GM19463 (cell line): Measurements from ENCODE around the gene FCGR2B.
A peak's percentile ranks its signal among the peaks of the same experiment; 100 is the strongest.
"Not testable (repeated sequence)": the region's sequence is repeated elsewhere in the genome, so short reads cannot be mapped to it uniquely, and the experiment has no call there.

Source experiments
- ATAC-seq: cut with Tn5 transposase; IDR thresholded peaks from one replicate; pipeline ENCODE4 v1.9.1; 2021; ENCODE audit warnings: mild to moderate bottlenecking, moderate library complexity; ENCODE audit not compliant: unreplicated experiment

FCGR2B gene

GRCh38 chr1:161662684-161663339, at the start of gene FCGR2B:
Gene FCGR2B, plus strand, starts transcription at chr1:161663143. Its CDS starts 99 bp downstream, at chr1:161663242.
- peak; percentile 55 for ATAC-seq

GRCh38 chr1:161616417-161616816, 46.5 kb upstream of the FCGR2B start:
- not testable (repeated sequence) for ATAC-seq

DNA sequence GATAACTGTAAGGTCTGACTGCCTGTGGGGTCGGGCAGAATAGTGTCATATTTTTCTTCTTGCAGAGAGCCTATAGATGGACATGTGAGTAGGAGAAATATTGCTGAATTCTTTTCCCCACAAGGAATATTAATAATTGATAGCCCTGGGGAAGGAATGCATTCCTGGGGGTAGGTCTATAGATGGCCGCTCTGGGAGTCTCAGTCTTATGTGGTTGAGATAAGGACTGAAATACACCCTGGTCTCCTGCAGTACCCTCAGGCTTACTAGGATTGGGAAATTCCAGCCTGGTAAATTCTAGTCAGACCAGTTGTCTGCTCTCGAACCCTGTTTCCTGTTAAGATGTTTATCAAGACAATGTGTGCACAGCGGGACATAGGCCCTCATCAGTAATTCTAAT, 44.4 kb upstream of the FCGR2B start:
- not testable (repeated sequence) for ATAC-seq

DNA sequence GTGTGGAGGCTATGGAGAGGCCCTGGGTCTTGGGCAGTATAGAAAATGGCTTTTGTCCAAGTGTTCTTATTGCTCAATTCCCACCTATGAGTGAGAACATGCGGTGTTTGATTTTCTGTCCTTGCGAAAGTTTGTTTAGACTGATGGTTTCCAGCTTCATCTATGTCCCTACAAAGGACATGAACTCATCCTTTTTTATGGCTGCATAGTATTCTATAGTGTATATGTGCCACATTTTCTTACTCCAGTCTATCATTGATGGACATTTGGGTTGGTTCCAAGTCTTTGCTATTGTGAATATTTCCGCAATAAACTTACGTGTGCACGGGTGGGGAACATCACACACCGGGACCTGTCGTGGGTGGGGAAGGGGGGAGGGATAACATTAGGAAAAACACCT, 42.5 kb upstream of the FCGR2B start:
- ATAC-seq = not testable (repeated sequence)

DNA sequence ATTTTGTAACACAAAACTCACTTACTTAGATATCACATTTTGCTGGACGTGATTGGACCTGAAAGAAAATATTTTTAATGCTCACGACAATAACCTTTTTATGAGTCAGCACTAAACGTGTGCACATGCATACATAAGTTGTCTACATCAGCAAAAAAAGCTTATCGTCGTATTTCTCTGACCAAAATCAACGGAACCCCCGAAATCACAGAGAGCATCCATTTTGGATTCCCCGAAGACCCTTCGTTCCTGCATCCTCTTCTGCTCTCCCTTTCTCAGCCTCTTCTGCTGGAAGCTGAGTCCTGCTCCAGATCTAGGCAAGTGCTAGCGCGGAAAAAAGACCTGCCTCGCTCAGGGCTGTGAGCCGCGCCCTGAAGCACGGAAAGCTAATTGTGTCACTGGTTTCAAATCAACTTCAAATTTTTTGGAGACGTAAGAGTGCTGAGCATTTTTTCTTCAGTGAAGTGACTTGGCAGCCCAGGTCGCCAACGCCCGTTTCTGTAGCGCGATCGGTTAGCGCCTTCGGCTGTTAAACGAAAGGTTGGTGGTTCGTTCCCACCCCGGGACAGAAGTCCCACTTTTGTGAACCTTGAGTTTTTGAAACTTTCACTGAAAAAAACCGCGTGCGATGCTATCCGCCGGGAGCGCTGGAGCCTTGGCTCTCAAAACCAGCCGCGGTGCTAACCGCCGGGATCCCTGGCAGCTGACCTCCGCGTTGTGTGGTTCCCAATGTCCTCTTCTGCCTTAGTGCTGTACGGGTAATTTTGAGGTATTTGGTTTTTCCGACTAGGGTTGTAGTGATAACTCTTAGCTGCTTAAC, 41.6 kb upstream of the FCGR2B start:
- peak; percentile 54 for ATAC-seq

DNA sequence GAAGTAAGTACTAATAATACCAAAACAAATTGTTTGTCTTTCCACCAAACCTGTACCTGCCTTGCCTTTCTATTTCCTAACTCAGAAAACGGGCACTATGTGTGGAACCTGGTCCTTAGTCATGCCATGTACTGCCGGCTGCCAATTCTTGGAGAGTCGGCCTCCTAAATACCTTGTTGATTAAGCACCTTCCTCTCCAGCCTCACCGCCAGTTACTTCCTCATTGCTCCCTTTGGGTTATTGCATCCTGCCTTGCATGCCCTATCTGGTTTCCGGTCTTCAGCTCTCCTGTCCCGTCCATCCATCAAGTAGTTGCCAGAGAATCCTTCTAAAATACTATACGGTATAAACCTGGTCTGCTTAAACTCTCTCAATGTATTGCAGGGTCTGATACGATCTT, 40.9 kb upstream of the FCGR2B start:
- ATAC-seq = peak; percentile 24

GRCh38 chr1:161623401-161624051, 39.4 kb upstream of the FCGR2B start:
- ATAC-seq = peak; percentile 43

GRCh38 chr1:161624605-161625004, 38.3 kb upstream of the FCGR2B start:
- ATAC-seq = not testable (repeated sequence)

- ATAC-seq = not testable (repeated sequence)
Measured at GRCh38 chr1:161626445-161627146, 36.3 kb upstream of the FCGR2B start.

DNA sequence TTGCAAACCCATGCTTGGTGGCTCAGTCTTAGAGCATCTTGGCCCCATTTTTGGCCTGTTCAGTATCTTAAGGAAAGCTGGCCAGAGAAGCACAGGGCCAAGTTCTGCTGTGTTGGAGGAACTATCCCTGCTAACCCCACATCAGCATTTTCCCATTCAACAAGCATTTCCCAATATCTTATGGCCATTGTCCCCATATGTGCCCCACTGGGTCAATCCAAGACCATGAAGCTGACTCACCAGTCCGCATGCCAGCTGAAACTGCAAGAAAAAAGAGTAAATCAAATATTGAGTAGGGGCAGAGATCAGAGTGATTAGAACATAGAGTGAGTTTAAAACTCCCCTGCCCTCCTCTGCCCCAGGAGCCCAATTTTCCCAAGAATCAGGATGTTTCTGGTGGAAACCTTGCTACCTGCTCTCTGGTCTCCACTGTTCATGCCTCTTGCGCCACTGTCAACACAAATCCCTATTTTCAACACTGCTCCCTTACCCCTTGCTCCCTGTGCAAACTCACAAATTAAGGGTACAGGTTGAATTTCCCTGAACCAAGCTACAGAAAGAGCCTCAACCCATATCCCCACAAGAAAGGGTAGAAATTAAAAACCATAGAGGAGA, 32.7 kb upstream of the FCGR2B start:
- not testable (repeated sequence) for ATAC-seq

DNA sequence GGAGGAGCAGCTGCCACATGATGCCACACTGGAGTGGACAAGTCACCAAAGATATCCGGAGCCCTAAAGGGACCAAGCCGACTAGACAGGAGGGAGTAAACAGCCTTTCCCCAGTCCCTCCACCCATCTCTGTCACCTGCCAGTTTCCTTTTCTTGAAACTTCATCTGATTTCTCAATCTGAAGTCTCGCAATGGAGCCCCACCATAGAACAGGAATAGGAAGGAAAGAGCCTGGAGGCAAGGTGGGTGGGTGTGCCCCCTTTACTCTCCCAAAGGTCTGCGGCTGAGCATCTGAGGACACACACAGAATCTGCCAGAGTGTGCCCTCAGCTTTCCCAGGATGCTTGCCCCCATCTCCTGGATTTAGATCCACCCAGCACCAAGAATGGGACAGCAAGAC, 31.9 kb upstream of the FCGR2B start, which contains the start of gene FCGR3B:
Gene FCGR3B (minus strand): TSS at position 101 of the 400 bp plus-strand sequence. CDS start 82 bp downstream, at position 19.
- ATAC-seq = no peak

DNA sequence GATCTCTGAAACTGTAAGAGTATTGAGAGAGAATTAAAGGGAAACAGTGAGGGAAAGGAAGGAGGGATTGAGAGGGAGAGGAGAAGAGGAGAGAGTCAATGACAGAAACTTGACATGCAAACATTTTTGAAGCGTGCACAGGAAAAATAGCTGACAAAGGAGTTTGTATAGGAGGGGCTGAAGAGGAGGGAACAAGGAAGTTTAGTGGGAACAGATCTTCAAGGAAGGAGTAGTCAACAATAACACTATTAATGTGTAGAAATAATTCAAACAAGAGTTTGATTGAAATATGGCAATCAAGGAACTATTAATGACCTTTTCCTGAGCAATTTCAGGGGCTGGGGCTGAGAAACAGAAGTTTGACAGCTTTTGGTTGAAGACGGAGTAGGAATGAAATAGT, 27.9 kb upstream of the FCGR2B start:
- ATAC-seq = not testable (repeated sequence)

DNA sequence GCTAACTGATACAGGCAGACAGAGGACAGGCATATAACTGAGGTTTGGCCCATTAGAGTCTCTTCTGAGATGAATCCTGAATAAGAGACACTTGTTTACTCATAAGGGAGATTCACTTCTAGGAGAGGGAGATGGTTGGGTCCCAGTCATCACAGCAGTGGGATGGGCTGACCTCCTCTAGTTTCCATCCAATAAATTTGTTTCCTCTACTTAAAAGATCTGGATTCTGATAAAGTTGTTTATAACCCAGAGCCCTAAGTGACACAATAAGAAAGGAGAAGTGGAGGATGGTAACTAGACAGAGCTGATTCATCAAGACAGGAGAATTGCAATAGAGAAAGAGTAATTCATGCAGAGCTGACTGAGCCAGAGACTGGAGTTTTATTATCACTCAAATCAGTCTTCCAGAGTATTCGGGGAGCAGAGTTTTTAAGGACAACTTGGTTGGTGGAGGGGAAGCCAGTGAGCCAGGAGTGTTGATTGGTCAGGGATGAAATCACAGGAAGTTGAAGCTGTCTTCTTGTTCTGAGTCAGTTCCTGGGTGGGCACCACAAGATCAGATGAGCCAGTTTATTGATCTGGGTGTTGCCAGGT, 26.7 kb upstream of the FCGR2B start:
- not testable (repeated sequence) for ATAC-seq

GRCh38 chr1:161636976-161637375, 26.0 kb upstream of the FCGR2B start:
- ATAC-seq = not testable (repeated sequence)

DNA sequence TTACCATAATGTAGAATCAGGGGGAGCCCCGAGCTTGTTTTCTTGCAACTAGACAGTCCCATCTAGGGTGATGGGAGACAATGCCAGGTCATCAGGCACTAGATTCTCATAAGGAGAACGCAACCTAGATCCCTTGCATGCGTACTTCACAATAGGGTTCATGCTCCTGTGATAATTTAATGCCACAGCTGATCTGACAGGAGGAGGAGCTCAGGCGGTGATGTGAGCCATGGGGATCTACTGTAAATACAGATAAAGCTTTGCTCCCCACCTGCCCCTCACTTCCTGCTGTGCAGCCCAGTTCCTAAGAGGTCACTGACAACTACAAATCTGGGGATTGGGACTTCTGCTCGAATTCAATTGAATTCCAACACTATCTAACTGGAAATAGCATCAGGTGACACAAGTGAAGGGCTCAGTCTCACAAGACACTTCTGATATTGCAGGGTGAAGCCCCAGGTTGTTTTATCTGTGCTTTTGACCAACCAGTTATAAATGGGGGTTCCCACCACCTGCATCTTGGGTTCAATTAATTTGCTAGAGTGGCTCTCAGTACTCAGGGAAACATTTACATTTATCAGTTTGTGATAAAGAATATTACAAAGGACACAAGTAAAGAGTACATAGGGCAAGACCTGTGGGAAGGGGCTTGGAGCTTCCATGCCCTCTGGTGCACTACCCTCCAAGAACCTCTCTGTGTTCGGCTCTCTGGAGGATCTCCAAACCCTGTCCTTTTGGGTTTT, 24.5 kb upstream of the FCGR2B start:
- ATAC-seq = not testable (repeated sequence)

DNA sequence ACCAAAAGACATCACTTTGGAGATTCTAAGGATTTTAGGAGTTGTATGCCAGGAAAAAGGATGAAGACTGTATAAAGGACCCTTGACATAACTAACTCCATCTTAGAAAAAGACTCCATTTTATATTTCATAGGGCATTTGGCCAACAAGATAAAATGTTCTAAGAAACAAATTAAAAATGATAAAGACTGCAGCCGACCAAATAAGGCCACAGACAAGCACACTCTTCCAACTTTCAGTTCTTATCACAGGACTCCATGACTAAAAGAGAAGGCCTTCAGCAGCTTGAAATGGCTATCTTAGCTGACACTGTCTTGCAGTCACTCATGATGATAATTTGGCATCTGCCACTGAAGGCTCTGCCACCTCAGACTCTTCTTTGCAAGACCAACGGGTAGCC, 23.7 kb upstream of the FCGR2B start:
- ATAC-seq = not testable (repeated sequence)

GRCh38 chr1:161642697-161643096, 20.2 kb upstream of the FCGR2B start:
- not testable (repeated sequence) for ATAC-seq

DNA sequence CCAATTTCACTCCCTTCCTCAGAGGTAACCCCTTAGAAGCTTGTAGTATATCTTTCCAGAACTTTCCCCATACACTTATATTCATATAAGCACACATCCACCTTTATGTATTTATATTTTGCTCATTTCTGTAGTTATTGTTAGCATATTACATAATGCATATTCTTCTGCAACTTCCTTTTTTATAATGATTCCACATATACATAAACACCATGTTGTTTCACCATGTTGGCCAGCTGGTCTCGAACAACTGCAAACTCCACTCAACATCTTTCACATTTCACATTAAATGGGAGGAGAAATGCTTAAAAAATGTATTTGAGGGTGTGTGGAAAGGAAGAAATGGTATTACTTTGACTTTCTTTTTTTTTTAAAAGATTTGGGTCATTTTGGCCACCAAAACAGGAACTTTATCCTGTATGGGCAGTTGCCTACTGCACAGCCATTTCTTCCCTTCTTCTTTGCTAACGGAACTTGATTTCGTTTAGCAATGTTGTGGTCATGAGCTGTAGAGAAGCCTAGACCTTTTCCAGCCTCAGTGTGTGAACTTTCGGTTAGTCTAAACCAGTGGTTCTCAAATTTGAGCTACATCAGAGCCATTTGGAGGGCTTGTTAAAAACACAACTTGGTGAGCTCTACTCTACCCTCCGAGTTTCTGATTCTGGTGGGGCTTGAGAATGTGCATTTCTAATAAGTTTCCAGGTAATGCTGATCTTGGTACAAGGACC, 19.3 kb upstream of the FCGR2B start:
- ATAC-seq = not testable (repeated sequence)

- ATAC-seq = not testable (repeated sequence)
Measured at GRCh38 chr1:161644855-161645254, 18.1 kb upstream of the FCGR2B start.
